Mesothelial cell of epicardium (in vitro differentiated cells): ENCODE results near the gene CUL1. TPM values are rescaled to one million over a fixed set of nuclear protein-coding genes. Genes with fewer than 3 reads are reported as not detected.
A peak's percentile ranks its signal among the peaks of the same experiment; 100 is the strongest.

ENCODE experiments used
- DNase-seq, 2 experiments: peaks; one replicate each; pipeline ENCODE4 v3.0.0; 2021; ENCODE audit warnings: low spot score in 2 of 2; ENCODE audit not compliant: unreplicated experiment in 2 of 2
- H3K27ac Mint-ChIP-seq: 2 replicates; pipeline ENCODE4 v1.8.0; 2021; ENCODE audit warnings: mixed read lengths
- H3K27me3 Mint-ChIP-seq: 2 replicates; pipeline ENCODE4 v1.8.0; 2021; ENCODE audit warnings: low read depth, mixed read lengths
- H3K36me3 Mint-ChIP-seq: 2 replicates; pipeline ENCODE4 v1.8.0; 2021; ENCODE audit warnings: mixed read lengths
- H3K4me1 Mint-ChIP-seq: 2 replicates; pipeline ENCODE4 v1.8.0; 2021; ENCODE audit warnings: mixed read lengths
- H3K4me3 Mint-ChIP-seq: 2 replicates; pipeline ENCODE4 v1.8.0; 2021; ENCODE audit warnings: mild to moderate bottlenecking, moderate library complexity, mixed read lengths
- H3K9me3 Mint-ChIP-seq: 2 replicates; pipeline ENCODE4 v1.8.0; 2021; ENCODE audit warnings: mixed read lengths
- total RNA-seq: library from RNA; stranded (reverse); gene quantifications from 3 replicates; pipeline ENCODE4 v1.2.1, GENCODE V29; 2021
- TF ChIP-seq, protein P1 (sequence below): fragments of 200-600 bp; sonication (generic); IDR thresholded peaks from one replicate; pipeline ENCODE4 v1.5.0; 2021; ENCODE audit warnings: antibody characterized with exemption; ENCODE audit not compliant: unreplicated experiment

CUL1 gene
- total RNA-seq, 1 donor from 2014 or later, result 60.9 TPM

DNA sequence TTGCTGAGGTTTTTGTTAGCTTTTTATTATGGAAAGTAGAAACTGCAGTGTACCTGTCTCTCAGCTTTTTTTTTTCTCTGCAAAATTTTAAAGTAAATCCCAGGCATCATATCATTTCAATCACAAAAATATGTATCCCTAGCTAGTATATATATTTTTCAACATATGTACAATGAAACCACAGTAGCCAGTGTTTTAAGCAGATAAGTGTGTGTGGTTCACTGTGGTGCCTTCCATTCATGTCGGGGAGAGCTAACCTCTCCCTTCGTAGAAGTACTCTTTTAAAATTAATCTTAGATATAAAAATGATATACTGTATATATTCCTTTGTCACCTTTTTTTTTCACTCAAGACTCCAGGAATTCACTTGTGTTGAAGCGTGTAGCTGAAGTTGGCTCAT, 22.7 kb downstream of the CUL1 start:
- peaks cover 6% of the 10 kb centered on the region for H3K36me3 Mint-ChIP-seq
- no peak for DNase-seq
- H3K27me3 Mint-ChIP-seq, result no peaks in the 10 kb centered on the region
- no peak overlapping the region for H3K4me3 Mint-ChIP-seq
- TF ChIP-seq, protein P1, sequence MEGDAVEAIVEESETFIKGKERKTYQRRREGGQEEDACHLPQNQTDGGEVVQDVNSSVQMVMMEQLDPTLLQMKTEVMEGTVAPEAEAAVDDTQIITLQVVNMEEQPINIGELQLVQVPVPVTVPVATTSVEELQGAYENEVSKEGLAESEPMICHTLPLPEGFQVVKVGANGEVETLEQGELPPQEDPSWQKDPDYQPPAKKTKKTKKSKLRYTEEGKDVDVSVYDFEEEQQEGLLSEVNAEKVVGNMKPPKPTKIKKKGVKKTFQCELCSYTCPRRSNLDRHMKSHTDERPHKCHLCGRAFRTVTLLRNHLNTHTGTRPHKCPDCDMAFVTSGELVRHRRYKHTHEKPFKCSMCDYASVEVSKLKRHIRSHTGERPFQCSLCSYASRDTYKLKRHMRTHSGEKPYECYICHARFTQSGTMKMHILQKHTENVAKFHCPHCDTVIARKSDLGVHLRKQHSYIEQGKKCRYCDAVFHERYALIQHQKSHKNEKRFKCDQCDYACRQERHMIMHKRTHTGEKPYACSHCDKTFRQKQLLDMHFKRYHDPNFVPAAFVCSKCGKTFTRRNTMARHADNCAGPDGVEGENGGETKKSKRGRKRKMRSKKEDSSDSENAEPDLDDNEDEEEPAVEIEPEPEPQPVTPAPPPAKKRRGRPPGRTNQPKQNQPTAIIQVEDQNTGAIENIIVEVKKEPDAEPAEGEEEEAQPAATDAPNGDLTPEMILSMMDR, result no peak
- H3K27ac Mint-ChIP-seq, result no peak overlapping the region
- peaks cover 2% of the 10 kb centered on the region for H3K9me3 Mint-ChIP-seq
- H3K4me1 Mint-ChIP-seq, result peaks cover 25% of the 10 kb centered on the region

DNA sequence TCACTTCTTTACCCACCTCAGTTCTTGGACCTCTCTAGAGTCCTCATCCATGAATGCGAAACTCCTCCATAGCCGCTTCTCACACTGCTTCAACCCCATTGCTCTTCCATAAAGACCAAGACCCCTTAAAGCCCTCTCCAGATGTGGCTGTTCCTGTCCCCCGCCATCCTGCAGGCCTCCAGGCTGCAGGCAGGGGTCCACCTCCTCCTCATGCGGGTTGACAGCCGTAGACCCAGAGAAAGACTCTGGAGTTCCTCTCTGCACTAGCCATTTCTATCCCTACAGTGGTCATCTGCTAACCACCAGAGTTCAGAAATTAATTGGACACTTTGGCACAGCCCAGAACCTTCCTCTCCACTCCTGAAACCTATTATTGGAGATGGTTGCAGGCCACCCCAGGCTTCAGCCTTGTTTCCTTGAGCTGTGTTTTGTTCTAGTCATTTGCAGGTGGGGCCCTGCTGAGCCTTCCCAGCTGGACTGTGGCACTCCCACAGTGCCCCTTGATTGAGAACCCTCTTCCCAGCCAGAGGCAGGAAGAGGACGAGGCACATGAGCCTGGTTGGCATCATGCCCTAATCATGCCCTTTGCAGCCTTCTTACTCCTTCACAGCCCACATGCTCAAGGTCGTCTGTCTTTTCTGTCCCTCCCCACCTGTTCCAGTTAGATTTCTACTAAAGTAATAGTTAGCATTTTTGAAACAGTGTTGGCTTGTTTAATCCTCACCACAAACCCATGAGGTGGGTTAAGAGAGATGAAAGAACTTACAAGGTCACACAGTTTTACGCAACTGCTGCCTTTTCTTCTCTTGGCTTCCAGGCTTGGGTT, 23.9 kb downstream of the CUL1 start:
- Mint-ChIP-seq H3K4me1 (peaks cover 19% of the 10 kb centered on the region), H3K36me3 (peaks cover under 1% of the 10 kb centered on the region), H3K27me3 (no peaks in the 10 kb centered on the region), H3K27ac (no peak overlapping the region), H3K9me3 (no peaks in the 10 kb centered on the region), H3K4me3 (no peak overlapping the region)
- TF ChIP-seq, protein P1, result no peak
- DNase-seq, result no peak

- H3K4me3 Mint-ChIP-seq, result no peak overlapping the region
- no peaks in the 10 kb centered on the region for H3K27me3 Mint-ChIP-seq
- TF ChIP-seq, protein P1, result no peak
- peak overlapping the region; percentile 15 for H3K27ac Mint-ChIP-seq
- no peaks in the 10 kb centered on the region for H3K36me3 Mint-ChIP-seq
- peaks cover 12% of the 10 kb centered on the region for H3K4me1 Mint-ChIP-seq
- DNase-seq, result no peak
- no peaks in the 10 kb centered on the region for H3K9me3 Mint-ChIP-seq
Observed at GRCh38 chr7:148723166-148723559, 24.5 kb downstream of the CUL1 start.

GRCh38 chr7:148723846-148724245, 25.1 kb downstream of the CUL1 start:
- peaks cover 7% of the 10 kb centered on the region for H3K4me1 Mint-ChIP-seq
- H3K27ac Mint-ChIP-seq, result no peak overlapping the region

GRCh38 chr7:148726385-148726784, 27.7 kb downstream of the CUL1 start:
- H3K36me3 Mint-ChIP-seq, result peaks cover 2% of the 10 kb centered on the region
- H3K9me3 Mint-ChIP-seq, result no peaks in the 10 kb centered on the region
- TF ChIP-seq, protein P1, result no peak
- H3K4me1 Mint-ChIP-seq, result peaks cover 5% of the 10 kb centered on the region
- no peaks in the 10 kb centered on the region for H3K27me3 Mint-ChIP-seq
- H3K4me3 Mint-ChIP-seq, result no peak overlapping the region
- no peak for DNase-seq
- H3K27ac Mint-ChIP-seq, result no peak overlapping the region

More at GRCh38 chr7:148723846-148724245, 25.1 kb downstream of the CUL1 start:
- Mint-ChIP-seq H3K27me3 (no peaks in the 10 kb centered on the region), H3K36me3 (no peaks in the 10 kb centered on the region), H3K9me3 (no peaks in the 10 kb centered on the region), H3K4me3 (no peak overlapping the region)
- TF ChIP-seq, protein P1, result no peak
- DNase-seq, result no peak
